Brain pericyte (primary cell): ENCODE data around the gene PTPRG.

Experiments used
- DNase-seq: peaks from one replicate; pipeline ENCODE4 v3.0.0-alpha.2; 2012; ENCODE audit warnings: low read depth, low spot score

PTPRG gene

GRCh38 chr3:62145086-62145757 is 583.9 kb downstream of the PTPRG start:
- DNase-seq: no peak

GRCh38 chr3:62149539-62149938 is 588.2 kb downstream of the PTPRG start:
- no peak for DNase-seq

GRCh38 chr3:62149962-62150361 is 588.6 kb downstream of the PTPRG start:
- no peak for DNase-seq

- no peak for DNase-seq
Measured at GRCh38 chr3:62151591-62151990, 590.2 kb downstream of the PTPRG start.

GRCh38 chr3:62153231-62153630 is 591.9 kb downstream of the PTPRG start:
- DNase-seq: no peak

GRCh38 chr3:62154457-62155148 is 593.2 kb downstream of the PTPRG start:
- DNase-seq: no peak

- DNase-seq: no peak
Measured at GRCh38 chr3:62159056-62159708, 597.8 kb downstream of the PTPRG start.

GRCh38 chr3:62159709-62160092 is 598.3 kb downstream of the PTPRG start:
- DNase-seq: no peak

GRCh38 chr3:62161371-62161770 is 600.0 kb downstream of the PTPRG start:
- DNase-seq: no peak

GRCh38 chr3:62164196-62164595 is 602.8 kb downstream of the PTPRG start:
- DNase-seq: no peak

- DNase-seq: no peak
Measured at GRCh38 chr3:62164746-62165145, 603.4 kb downstream of the PTPRG start.

GRCh38 chr3:62167566-62168262 is 606.3 kb downstream of the PTPRG start:
- DNase-seq: no peak

- DNase-seq: no peak
Measured at GRCh38 chr3:62168356-62168755, 607.0 kb downstream of the PTPRG start.

- DNase-seq: no peak
Measured at GRCh38 chr3:62169906-62170660, 608.7 kb downstream of the PTPRG start.

- no peak for DNase-seq
Measured at GRCh38 chr3:62171789-62172188, 610.4 kb downstream of the PTPRG start.

GRCh38 chr3:62172199-62172598 is 610.8 kb downstream of the PTPRG start:
- no peak for DNase-seq

GRCh38 chr3:62173939-62174515 is 612.7 kb downstream of the PTPRG start:
- DNase-seq: no peak

GRCh38 chr3:62175161-62175560 is 613.8 kb downstream of the PTPRG start:
- DNase-seq: no peak

- DNase-seq: no peak
Measured at GRCh38 chr3:62178032-62178431, 616.7 kb downstream of the PTPRG start.

GRCh38 chr3:62178739-62179600 is 617.6 kb downstream of the PTPRG start:
- DNase-seq: no peak
